Measurements from ENCODE around the gene UNC5CL. TPM values are rescaled to one million over a fixed set of nuclear protein-coding genes. Genes with fewer than 3 reads are reported as not detected.
"Not testable (repeated sequence)": the region's sequence is repeated elsewhere in the genome, so short reads cannot be mapped to it uniquely, and the experiment has no call there.

Gene UNC5CL
- total RNA-seq, 2 experiments from 2014 or later: 1.6 to 2.3 TPM

DNA sequence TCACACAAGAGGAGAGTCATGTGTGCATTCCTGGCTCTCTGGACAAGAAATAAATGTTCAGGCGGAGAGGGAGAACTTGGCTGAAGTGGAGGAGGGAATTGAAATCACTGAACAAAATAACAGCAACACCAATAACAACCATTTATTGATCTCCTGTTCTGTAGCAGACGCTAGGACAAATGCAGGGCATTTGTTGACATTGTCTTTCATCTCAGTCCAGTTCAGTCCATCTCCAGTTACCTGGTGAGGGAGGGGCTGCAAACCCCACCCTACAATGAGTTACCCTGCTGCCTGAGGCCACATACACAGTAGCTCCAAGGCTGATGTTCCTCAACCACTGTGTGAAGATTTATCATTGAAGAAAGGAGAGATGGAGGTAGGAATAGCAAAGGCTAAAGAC is 27.3 kb downstream of the UNC5CL start:
- H3K4me1 Mint-ChIP-seq: no peaks in the 10 kb centered on the region
- no peak for DNase-seq

GRCh38 chr6:41009669-41010068 is 29.4 kb downstream of the UNC5CL start:
- no peak overlapping the region for H3K4me3 Mint-ChIP-seq
- peaks cover 3% of the 10 kb centered on the region for H3K4me1 Mint-ChIP-seq
- no peaks in the 10 kb centered on the region for H3K36me3 Mint-ChIP-seq (ENCODE audit: low read depth)
- H3K27ac Mint-ChIP-seq: no peak overlapping the region
- no peak for DNase-seq
- POLR2A ChIA-PET: interaction anchor here (0.9 kb wide), 1 partner anchor 17 kb away, joined by 3 read pairs; no protein-coding TSS in a partner anchor
- CTCF ChIA-PET: interaction anchor here (1.7 to 4.9 kb wide), 3 partner anchors 18 to 58 kb away, joined by 4 to 26 read pairs (median 8); partner anchors contain the start of gene UNC5CL
- peaks cover 15% of the 10 kb centered on the region for H3K27me3 Mint-ChIP-seq
- no peaks in the 10 kb centered on the region for H3K9me3 Mint-ChIP-seq

More for the DNA sequence above, 27.3 kb downstream of the UNC5CL start:
- Mint-ChIP-seq H3K27ac (no peak overlapping the region), H3K27me3 (peaks cover 8% of the 10 kb centered on the region), H3K4me3 (no peak overlapping the region), H3K9me3 (no peaks in the 10 kb centered on the region), H3K36me3 (ENCODE audit: low read depth) (no peaks in the 10 kb centered on the region)
- ChIA-PET CTCF (no interaction called here), POLR2A (no interaction called here)

DNA sequence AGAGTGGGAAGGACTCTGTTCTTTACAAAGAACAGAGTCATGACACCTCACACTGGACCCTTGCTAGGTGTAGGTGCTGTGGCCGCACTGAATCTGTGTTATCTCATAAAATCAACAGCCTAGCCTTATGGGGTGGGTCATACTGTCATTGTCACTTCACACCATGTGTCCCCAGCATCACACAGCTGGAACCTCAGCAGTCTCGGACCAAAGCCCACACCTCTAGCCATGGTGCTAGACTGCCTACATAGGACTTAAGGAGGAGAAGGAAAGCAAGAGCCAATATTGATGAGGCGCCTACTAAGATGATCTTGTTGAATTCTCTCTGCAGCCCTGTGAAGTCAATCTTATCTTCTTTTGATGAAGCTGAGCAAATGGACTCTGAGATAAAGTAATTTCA is 31.0 kb downstream of the UNC5CL start:
- H3K36me3 Mint-ChIP-seq (ENCODE audit: low read depth): no peaks in the 10 kb centered on the region
- H3K27ac Mint-ChIP-seq: no peak overlapping the region
- no peaks in the 10 kb centered on the region for H3K9me3 Mint-ChIP-seq
- H3K4me3 Mint-ChIP-seq: no peak overlapping the region
- peaks cover 3% of the 10 kb centered on the region for H3K4me1 Mint-ChIP-seq
- peaks cover 26% of the 10 kb centered on the region for H3K27me3 Mint-ChIP-seq
- no peak for DNase-seq
- CTCF ChIA-PET: interaction anchor here (0.8 to 4.9 kb wide), 5 partner anchors 10 to 315 kb away, joined by 3 to 26 read pairs (median 8); partner anchors contain the start of gene UNC5CL
- POLR2A ChIA-PET: interaction anchor here (1.5 kb wide), 1 partner anchor 20 kb away, joined by 4 read pairs; no protein-coding TSS in a partner anchor

DNA sequence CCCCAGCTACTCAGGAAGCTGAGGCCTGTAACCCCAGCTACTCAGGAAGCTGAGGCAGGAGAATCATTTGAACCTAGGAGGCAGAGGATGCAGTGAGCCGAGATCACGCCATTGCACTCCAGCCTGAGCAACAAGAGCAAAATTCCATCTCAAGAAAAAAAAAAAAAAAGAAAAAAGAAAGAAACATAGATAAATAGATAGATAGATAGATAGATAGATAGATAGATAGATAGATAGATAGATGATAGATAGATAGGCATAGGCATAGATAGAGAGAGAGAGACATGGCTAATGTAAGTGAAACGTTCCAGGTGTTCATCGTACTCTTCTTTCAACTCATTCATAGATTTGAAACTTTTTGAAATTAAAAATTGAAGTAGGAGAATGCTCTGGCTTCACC is 32.0 kb downstream of the UNC5CL start:
- not testable (repeated sequence) for H3K9me3 Mint-ChIP-seq; H3K4me1 Mint-ChIP-seq; H3K27ac Mint-ChIP-seq; DNase-seq; H3K4me3 Mint-ChIP-seq; H3K36me3 Mint-ChIP-seq (ENCODE audit: low read depth)
- H3K27me3 Mint-ChIP-seq: peaks cover 34% of the 10 kb centered on the region
- POLR2A ChIA-PET: interaction anchor here (1.5 kb wide), 1 partner anchor 21 kb away, joined by 4 read pairs; no protein-coding TSS in a partner anchor
- CTCF ChIA-PET: interaction anchor here (0.7 to 4.9 kb wide), 4 partner anchors 12 to 29 kb away, joined by 3 to 26 read pairs (median 3); no protein-coding TSS in a partner anchor

DNA sequence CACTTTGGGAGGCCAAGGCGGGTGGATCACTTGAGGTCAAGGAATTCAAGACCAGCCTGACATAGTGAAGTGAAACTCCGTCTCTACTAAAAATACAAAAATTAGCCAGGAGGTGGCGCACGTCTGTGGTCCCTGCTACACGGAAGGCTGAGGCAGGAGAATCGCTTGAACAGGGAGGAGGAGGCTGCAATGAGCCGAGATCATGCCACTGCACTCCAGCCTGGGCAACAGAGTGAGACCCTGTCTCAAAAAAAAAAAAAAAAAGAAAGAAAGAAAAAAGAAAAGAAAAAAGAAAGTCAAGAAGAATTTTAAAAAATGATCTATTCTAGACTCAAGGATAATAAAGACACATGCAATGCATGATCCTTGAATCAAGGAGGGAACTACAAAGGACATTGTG is 32.8 kb downstream of the UNC5CL start:
- H3K9me3 Mint-ChIP-seq; H3K27ac Mint-ChIP-seq; H3K4me3 Mint-ChIP-seq; H3K36me3 Mint-ChIP-seq (ENCODE audit: low read depth); POLR2A ChIA-PET; H3K4me1 Mint-ChIP-seq: not testable (repeated sequence)
- peaks cover 42% of the 10 kb centered on the region for H3K27me3 Mint-ChIP-seq
- peak; percentile 61 for DNase-seq
- CTCF ChIA-PET: interaction anchor here (0.9 to 4.9 kb wide), 3 partner anchors 13 to 22 kb away, joined by 3 to 26 read pairs (median 3); no protein-coding TSS in a partner anchor

DNA sequence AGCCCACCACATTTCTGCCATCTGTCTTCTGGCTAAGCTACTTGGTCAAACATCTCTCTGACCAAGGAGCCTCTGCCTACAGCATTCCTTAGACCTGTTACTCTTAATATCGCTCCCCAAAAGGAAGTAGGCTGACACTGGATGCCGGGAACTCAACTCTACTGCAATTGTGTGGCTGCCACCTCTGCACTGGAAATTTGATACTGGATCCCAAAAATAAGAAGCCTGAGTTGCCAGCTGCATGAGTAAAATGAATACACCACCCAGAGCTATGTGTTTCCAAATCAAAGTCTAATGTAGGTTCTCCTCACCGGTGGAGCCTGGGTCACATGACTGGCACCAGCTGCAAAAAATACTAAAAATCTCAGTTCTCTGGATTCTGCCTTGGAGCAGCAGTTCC is 36.9 kb downstream of the UNC5CL start:
- CTCF ChIA-PET: no interaction called here
- H3K27ac Mint-ChIP-seq: no peak overlapping the region
- peaks cover 62% of the 10 kb centered on the region for H3K27me3 Mint-ChIP-seq
- POLR2A ChIA-PET: interaction anchor here (1.8 kb wide), 1 partner anchor 26 kb away, joined by 7 read pairs; no protein-coding TSS in a partner anchor
- no peaks in the 10 kb centered on the region for H3K36me3 Mint-ChIP-seq (ENCODE audit: low read depth)
- no peak overlapping the region for H3K4me3 Mint-ChIP-seq
- no peak for DNase-seq
- peaks cover 3% of the 10 kb centered on the region for H3K4me1 Mint-ChIP-seq
- no peaks in the 10 kb centered on the region for H3K9me3 Mint-ChIP-seq

- Mint-ChIP-seq H3K4me3 (no peak overlapping the region), H3K4me1 (no peaks in the 10 kb centered on the region), H3K9me3 (no peaks in the 10 kb centered on the region), H3K36me3 (ENCODE audit: low read depth) (no peaks in the 10 kb centered on the region), H3K27ac (no peak overlapping the region), H3K27me3 (peaks cover 66% of the 10 kb centered on the region)
- CTCF ChIA-PET: no interaction called here
- DNase-seq: no peak
- POLR2A ChIA-PET: no interaction called here
Observed at GRCh38 chr6:41000248-41000647, 38.8 kb downstream of the UNC5CL start.

GRCh38 chr6:40999569-40999968 is 39.5 kb downstream of the UNC5CL start:
- no peak overlapping the region for H3K4me3 Mint-ChIP-seq
- H3K36me3 Mint-ChIP-seq (ENCODE audit: low read depth): no peaks in the 10 kb centered on the region
- CTCF ChIA-PET: interaction anchor here (0.6 to 2.1 kb wide), 3 partner anchors 9 to 41 kb away, joined by 3 to 13 read pairs (median 4); no protein-coding TSS in a partner anchor
- POLR2A ChIA-PET: no interaction called here
- H3K27me3 Mint-ChIP-seq: peaks cover 60% of the 10 kb centered on the region
- no peak overlapping the region for H3K27ac Mint-ChIP-seq
- H3K9me3 Mint-ChIP-seq: no peaks in the 10 kb centered on the region
- DNase-seq: no peak
- H3K4me1 Mint-ChIP-seq: no peaks in the 10 kb centered on the region

DNA sequence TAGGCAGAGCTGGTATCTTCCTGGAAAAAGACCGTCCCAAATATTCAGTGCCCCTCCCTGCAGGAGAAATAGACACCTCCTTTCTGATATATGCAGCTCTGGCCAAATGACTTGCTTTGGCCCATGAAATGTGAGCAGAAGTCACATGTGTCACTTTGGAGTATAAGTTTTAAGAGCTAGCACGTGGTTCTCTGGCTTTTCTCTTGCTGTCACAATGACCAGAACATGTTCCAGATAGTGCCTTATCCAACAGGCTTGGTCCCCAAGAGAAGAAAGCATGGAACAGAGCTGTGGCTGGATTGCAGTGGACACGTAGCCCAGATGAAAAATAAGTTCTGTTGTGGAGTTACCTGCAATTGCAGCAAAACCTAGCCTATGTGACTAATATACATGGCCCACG is 40.4 kb downstream of the UNC5CL start:
- ChIA-PET POLR2A (no interaction called here), CTCF (interaction anchor here (0.7 to 2.1 kb wide), 6 partner anchors 10 to 42 kb away, joined by 3 to 13 read pairs (median 6); no protein-coding TSS in a partner anchor)
- Mint-ChIP-seq H3K9me3 (no peaks in the 10 kb centered on the region), H3K27me3 (peaks cover 60% of the 10 kb centered on the region), H3K27ac (no peak overlapping the region), H3K4me1 (no peaks in the 10 kb centered on the region), H3K36me3 (ENCODE audit: low read depth) (no peaks in the 10 kb centered on the region), H3K4me3 (no peak overlapping the region)
- DNase-seq: no peak

DNA sequence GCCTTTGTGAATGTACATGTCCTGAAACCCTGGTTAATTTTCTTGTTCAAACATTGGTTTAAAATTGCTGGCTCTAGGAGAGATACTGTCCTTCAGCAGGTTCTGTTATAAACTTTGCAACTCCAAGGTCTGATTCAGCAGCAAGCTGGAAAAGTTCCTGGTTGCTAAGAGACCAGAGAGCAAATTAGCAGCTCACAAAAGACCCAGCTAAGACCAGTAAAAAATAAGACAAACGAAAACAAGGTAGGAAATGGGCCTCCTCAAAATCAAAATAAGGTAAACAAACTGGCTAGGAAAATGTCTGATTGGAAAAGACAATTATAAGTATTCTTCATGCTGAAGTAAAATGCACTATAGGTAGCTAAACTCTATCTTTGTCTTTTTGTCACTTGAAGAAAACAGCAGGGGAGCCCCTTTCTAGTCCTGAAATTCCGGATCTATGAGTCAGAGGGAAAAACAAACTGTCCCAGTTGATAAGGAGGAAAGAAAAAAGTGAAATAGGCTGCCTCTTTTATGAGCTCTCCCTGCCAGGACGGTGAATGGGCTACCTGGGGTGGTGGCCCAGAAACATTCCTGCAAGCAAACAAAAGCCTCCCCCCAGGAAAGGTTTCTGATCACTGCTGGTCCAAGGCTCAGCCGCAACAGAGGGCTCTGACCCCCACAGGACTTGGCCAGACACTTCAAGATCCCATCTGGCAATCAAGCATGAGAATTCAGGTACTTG is 41.6 kb downstream of the UNC5CL start:
- no peak overlapping the region for H3K27ac Mint-ChIP-seq
- H3K4me3 Mint-ChIP-seq: no peak overlapping the region
- ChIA-PET POLR2A (no interaction called here), CTCF (interaction anchor here (1.2 to 2.1 kb wide), 4 partner anchors 10 to 42 kb away, joined by 3 to 13 read pairs (median 8); no protein-coding TSS in a partner anchor)
- H3K36me3 Mint-ChIP-seq (ENCODE audit: low read depth): no peaks in the 10 kb centered on the region
- no peak for DNase-seq
- H3K27me3 Mint-ChIP-seq: peaks cover 59% of the 10 kb centered on the region
- no peaks in the 10 kb centered on the region for H3K4me1 Mint-ChIP-seq
- H3K9me3 Mint-ChIP-seq: no peaks in the 10 kb centered on the region

- H3K4me1 Mint-ChIP-seq: no peaks in the 10 kb centered on the region
- H3K36me3 Mint-ChIP-seq (ENCODE audit: low read depth): no peaks in the 10 kb centered on the region
- no peak overlapping the region for H3K4me3 Mint-ChIP-seq
- H3K27ac Mint-ChIP-seq: no peak overlapping the region
- POLR2A ChIA-PET: no interaction called here
- CTCF ChIA-PET: interaction anchor here (2.0 kb wide), 1 partner anchor 31 kb away, joined by 7 read pairs; no protein-coding TSS in a partner anchor
- no peaks in the 10 kb centered on the region for H3K9me3 Mint-ChIP-seq
- peaks cover 59% of the 10 kb centered on the region for H3K27me3 Mint-ChIP-seq
- no peak for DNase-seq
Observed at GRCh38 chr6:40996591-40997233, 42.3 kb downstream of the UNC5CL start.

GRCh38 chr6:40992746-40993145 is 46.3 kb downstream of the UNC5CL start:
- Mint-ChIP-seq H3K4me3 (no peak overlapping the region), H3K27me3 (peaks cover 50% of the 10 kb centered on the region), H3K9me3 (no peaks in the 10 kb centered on the region), H3K27ac (no peak overlapping the region), H3K4me1 (no peaks in the 10 kb centered on the region), H3K36me3 (ENCODE audit: low read depth) (no peaks in the 10 kb centered on the region)
- CTCF ChIA-PET: no interaction called here
- no peak for DNase-seq
- POLR2A ChIA-PET: no interaction called here

- Mint-ChIP-seq H3K36me3 (ENCODE audit: low read depth) (no peaks in the 10 kb centered on the region), H3K9me3 (no peaks in the 10 kb centered on the region), H3K27me3 (peaks cover 50% of the 10 kb centered on the region), H3K4me3 (no peak overlapping the region), H3K27ac (no peak overlapping the region), H3K4me1 (no peaks in the 10 kb centered on the region)
- ChIA-PET POLR2A (no interaction called here), CTCF (no interaction called here)
- DNase-seq: no peak
Observed at GRCh38 chr6:40990301-40990700, 48.7 kb downstream of the UNC5CL start.

All from activated CD4-positive, alpha-beta memory T cell treated with anti-CD3 and anti-CD28 coated beads, Interleukin-2, amount 10 ng/mL, durations not matched to agents 7 days and 5 days (primary cell).